HEK293 (cell line): ENCODE data around the gene ZMYM4.

Experiments used
- KLF9 ChIP-seq: fragments of 450-650 bp; formaldehyde crosslinking; IDR thresholded peaks from 2 replicates; pipeline ENCODE4 v1.5.1; 2016; ENCODE audit warnings: missing biosample characterization, missing genetic modification characterization, low read depth
- ZBTB1 ChIP-seq: fragments of 450-650 bp; formaldehyde crosslinking; IDR thresholded peaks from 2 replicates; pipeline ENCODE4 v1.5.1; 2016; ENCODE audit warnings: missing biosample characterization, missing genetic modification characterization

- TF ChIP-seq KLF9 (tag by site-specific recombination) (no peak), ZBTB1 (no peak)
Measured at GRCh38 chr1:35288761-35289160, 20.3 kb downstream of the ZMYM4 start.
